NCI-H524 (cell line): ENCODE data around the gene GALNT6.

Experiments
- DNase-seq, 2 experiments: peaks; one replicate each; lab custom pipeline; 2025; lab: John Stamatoyannopoulos, UW

GALNT6 gene

GRCh38 chr12:51381226-51382079 is 9.8 kb downstream of the GALNT6 start:
- DNase-seq = peak; percentile 35 to 69

DNA sequence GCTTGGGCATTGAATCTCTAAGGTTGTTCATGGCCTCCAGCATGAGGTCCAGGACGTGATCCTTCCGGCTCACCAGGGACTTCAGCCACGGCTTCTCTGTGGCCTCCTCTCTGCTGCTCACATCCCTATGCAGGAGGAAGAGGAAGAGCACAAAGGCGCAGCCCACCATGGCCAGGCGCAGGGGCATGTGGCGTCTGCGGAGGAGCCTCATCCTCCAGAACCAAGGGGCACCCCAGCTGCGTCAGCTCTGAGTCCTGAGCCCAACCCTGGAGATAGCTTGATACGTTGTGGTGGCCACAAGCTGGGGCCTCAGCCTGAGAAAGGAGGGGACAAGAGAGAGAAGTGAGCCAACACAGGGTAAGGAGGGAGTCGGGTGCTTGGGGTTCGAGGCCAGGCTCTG is 11.6 kb downstream of the GALNT6 start:
- no peak for DNase-seq

GRCh38 chr12:51378749-51379148 is 12.5 kb downstream of the GALNT6 start:
- DNase-seq = no peak

GRCh38 chr12:51377099-51377984 is 13.9 kb downstream of the GALNT6 start:
- DNase-seq = peak; percentile 36 to 69

GRCh38 chr12:51374856-51375255 is 16.4 kb downstream of the GALNT6 start:
- no peak for DNase-seq

DNA sequence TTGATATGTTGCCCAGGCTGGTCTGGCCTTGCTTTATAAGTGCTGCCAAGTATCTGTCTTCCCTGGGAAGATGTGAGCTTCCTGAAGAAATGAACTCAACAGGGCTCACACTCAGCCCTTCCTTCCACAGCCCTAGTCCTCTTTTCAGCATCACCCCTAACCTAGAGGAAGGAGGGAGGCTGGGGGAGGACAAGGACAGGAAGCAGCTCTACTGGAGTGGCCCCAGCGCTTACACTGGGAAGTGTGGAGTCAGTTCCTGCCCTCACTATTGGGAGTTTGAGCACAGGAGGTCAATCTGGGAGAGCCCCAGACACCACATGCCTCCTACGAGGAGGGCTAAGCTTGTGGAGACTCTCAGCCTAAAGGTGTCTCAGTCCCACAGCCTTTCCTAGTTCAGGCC is 16.8 kb downstream of the GALNT6 start:
- no peak for DNase-seq

- DNase-seq = no peak
Measured at GRCh38 chr12:51373187-51373586, 18.0 kb downstream of the GALNT6 start.

DNA sequence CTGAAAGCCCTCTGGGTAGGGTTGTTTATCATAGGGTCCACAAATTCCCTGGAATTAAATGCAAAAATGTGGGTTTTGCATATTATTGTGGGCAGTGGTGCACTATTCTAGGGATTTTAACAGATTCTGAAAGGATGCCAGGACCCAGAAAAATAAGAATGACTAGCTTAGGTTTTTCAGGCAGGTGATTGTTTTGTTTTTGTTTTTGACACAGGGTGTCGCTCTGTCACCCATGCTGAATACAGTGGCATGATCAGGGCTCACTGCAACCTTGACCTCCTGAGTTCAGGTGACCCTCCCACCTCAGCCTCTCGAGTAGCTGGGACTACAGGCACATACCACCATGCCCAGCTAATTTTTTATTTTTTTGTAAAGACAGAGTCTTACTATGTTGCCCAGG is 19.2 kb downstream of the GALNT6 start:
- DNase-seq = no peak

DNA sequence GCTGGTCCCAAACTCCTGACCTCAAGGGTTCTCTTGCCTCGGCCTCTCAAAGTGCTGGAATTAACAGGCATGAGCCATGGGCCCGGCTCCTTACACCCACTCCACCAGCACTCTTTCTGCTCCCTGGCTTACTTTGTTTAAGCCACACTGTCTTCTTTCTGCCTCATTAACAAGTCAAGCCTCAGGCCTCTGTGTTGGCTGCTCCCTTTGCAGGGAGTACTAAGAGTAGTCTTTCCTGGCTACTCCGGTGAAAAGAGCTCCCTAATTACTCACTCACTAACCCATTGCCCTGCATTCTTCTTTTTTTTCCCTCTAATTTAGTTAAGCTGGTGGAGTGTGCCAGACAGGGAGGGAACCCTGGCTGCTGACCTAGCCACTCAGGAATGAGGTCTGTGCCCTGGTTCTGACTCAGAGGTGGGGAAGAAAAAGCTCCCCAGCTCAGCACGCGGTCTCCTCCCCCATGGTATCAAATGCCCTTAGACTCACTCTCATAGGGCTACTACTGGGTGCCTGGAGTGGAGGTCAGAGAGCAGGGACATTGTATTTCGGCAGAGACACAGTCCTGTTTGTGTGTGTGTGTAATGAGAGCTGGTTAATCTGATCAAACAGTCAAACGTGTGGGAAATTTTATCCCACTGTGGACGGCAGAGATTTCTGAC is 19.8 kb downstream of the GALNT6 start:
- DNase-seq = no peak

- DNase-seq = no peak
Measured at GRCh38 chr12:51370667-51371066, 20.5 kb downstream of the GALNT6 start.

DNA sequence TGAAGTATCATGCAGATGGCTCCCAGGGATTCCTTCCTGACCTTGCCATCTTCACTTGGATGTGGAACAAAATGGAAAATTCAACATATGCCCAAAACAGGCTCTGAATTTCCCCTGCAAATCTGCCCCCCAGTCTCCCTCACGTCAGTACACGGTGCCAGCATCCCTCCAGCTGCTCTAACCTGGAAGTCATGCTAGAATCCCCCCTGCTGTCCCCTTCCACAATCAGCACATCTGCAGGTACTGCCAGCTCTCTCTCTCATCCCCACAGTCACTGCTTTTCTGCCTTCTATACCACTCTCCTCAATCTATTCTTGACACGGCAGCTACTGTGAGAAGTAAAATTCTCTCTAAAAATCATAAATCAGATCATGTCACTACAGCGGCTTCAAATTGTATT is 21.6 kb downstream of the GALNT6 start:
- no peak for DNase-seq

- DNase-seq = peak in 1 of 2 experiments; percentile 19
Measured at GRCh38 chr12:51368640-51369517, 22.3 kb downstream of the GALNT6 start.

GRCh38 chr12:51365276-51365675 is 25.9 kb downstream of the GALNT6 start:
- DNase-seq = no peak

DNA sequence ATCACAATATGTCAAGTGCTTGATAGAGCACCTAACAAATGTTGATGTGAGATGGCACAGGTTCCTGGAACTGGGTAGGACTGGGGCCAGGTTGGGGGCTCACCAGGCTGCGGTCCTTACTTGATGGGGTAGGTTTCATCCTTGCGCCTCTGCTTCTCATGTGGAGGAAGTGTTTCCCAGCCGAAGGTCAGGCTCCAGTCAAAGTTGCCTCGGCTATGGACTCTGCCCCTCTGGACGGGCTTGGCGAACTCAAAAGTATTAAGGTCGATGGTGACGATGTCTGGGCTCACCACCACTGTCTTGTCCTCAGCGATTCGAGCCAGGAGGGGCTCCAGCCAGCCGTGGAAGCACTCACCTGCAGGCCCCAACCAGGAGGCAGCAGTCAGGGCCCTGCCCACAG is 27.2 kb downstream of the GALNT6 start:
- DNase-seq = no peak

GRCh38 chr12:51362747-51363342 is 28.4 kb downstream of the GALNT6 start:
- no peak for DNase-seq

GRCh38 chr12:51362307-51362706 is 28.9 kb downstream of the GALNT6 start:
- DNase-seq = no peak

- no peak for DNase-seq
Measured at GRCh38 chr12:51361161-51362016, 29.8 kb downstream of the GALNT6 start.

DNA sequence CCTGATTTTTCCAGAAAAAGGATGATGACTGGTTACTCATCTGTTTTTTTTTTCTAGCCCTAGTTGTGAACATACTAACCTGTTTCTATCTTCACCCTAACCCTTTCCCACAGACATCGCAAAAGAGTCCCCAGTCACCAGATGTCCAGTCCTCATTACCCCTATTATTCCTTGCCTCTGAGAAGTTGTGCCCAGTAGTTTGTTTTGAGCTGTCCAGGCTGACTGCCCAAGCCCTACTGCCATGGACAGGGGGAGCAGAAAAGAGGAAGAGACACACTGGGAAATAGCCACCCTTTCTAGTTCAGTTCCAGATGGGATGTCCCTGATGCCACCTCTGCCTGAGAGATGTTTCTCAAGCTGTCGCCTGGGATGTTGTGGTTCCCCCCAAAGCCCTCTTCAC is 30.9 kb downstream of the GALNT6 start:
- DNase-seq = no peak

DNA sequence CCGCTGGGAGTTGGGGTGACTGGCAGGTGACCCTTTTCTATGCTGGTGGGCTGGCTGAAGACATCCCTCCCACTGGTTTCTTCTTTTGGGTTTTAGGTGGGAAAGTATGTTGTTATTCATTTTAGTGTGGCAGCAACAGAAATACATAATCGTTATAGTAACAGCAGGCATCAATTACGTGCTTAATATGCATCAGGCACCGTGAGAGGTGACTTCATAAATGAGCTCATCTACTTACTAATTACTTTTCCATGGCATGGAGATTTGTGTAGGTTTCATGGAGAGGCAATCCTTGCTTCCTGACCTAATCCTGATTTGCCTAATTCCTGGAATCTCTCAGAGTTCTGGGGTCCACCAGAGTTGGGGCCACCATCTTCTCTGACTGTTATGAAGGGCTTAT is 31.4 kb downstream of the GALNT6 start:
- DNase-seq = no peak

GRCh38 chr12:51358496-51358895 is 32.7 kb downstream of the GALNT6 start:
- no peak for DNase-seq
